Astrocyte of the cerebellum (primary cell): ENCODE data around the gene MYRF.

Experiments
- DNase-seq: peaks from one replicate; pipeline ENCODE4 v3.0.0-alpha.2; 2011; ENCODE audit warnings: low read depth
- H3K4me3 ChIP-seq: 2 replicates; pipeline ENCODE4 v1.5.1; 2011; ENCODE audit warnings: mild to moderate bottlenecking, low read depth, low read length, moderate library complexity
- in situ Hi-C: cut with HindIII; loops from 2 replicates; pipeline ENCODE4 v1.10.0; 2017; ENCODE audit warnings: low sequenced_read_pairs
- TF ChIP-seq, protein P1 (sequence below): IDR thresholded peaks from 2 replicates; pipeline ENCODE4 v1.5.1; 2012; ENCODE audit warnings: low read length, low read depth, moderate library complexity, mild to moderate bottlenecking; ENCODE audit errors: missing control alignments

MYRF gene

GRCh38 chr11:61762223-61762615, 9.8 kb downstream of the MYRF start:
- in situ Hi-C loops = no loop called here
- DNase-seq = no peak
- TF ChIP-seq, protein P1, sequence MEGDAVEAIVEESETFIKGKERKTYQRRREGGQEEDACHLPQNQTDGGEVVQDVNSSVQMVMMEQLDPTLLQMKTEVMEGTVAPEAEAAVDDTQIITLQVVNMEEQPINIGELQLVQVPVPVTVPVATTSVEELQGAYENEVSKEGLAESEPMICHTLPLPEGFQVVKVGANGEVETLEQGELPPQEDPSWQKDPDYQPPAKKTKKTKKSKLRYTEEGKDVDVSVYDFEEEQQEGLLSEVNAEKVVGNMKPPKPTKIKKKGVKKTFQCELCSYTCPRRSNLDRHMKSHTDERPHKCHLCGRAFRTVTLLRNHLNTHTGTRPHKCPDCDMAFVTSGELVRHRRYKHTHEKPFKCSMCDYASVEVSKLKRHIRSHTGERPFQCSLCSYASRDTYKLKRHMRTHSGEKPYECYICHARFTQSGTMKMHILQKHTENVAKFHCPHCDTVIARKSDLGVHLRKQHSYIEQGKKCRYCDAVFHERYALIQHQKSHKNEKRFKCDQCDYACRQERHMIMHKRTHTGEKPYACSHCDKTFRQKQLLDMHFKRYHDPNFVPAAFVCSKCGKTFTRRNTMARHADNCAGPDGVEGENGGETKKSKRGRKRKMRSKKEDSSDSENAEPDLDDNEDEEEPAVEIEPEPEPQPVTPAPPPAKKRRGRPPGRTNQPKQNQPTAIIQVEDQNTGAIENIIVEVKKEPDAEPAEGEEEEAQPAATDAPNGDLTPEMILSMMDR = no peak
- H3K4me3 ChIP-seq = no peak overlapping the region

- in situ Hi-C loops = no loop called here
- no peak overlapping the region for H3K4me3 ChIP-seq
- TF ChIP-seq, protein P1 = no peak
- DNase-seq = no peak
Measured at GRCh38 chr11:61762798-61763197, 10.4 kb downstream of the MYRF start.

DNA sequence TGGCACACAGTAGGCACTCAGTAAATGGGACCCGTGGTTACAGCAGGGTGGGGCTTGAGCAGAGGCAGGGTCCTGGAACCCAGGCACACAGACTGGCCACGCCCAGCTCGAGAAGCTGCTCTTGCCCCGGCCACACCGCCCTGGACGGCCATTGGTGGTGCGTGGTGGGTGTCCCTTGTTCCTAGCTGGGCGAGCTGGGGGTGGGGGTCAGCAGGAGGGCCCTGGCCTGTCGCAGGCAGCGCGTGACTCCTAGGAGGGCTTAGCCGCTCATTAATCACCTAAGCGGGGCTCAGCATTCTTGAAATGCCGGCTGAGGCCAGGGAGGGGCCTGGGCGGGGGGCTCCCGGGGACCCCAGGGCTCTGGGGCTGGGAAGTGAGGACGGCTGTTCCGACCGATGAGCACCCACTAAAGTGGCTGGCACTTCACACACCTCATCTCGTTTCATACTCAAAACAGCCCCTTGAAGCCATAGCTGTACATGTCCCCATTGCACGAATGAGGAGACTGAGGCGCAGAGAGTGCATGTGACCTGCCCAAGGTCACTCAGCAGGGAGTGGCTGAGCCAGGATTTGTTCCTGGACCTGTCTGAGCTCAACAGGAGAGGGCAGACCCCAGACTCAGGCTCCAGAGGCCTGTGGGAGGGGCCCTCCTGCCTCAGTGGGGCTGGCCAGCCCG, 11.6 kb downstream of the MYRF start:
- in situ Hi-C loops = no loop called here
- DNase-seq = no peak
- H3K4me3 ChIP-seq = no peak overlapping the region
- TF ChIP-seq, protein P1 = no peak

- in situ Hi-C loops = no loop called here
- H3K4me3 ChIP-seq = no peak overlapping the region
- no peak for DNase-seq
- TF ChIP-seq, protein P1 = peak; percentile 6
Measured at GRCh38 chr11:61764606-61765260, 12.3 kb downstream of the MYRF start.

DNA sequence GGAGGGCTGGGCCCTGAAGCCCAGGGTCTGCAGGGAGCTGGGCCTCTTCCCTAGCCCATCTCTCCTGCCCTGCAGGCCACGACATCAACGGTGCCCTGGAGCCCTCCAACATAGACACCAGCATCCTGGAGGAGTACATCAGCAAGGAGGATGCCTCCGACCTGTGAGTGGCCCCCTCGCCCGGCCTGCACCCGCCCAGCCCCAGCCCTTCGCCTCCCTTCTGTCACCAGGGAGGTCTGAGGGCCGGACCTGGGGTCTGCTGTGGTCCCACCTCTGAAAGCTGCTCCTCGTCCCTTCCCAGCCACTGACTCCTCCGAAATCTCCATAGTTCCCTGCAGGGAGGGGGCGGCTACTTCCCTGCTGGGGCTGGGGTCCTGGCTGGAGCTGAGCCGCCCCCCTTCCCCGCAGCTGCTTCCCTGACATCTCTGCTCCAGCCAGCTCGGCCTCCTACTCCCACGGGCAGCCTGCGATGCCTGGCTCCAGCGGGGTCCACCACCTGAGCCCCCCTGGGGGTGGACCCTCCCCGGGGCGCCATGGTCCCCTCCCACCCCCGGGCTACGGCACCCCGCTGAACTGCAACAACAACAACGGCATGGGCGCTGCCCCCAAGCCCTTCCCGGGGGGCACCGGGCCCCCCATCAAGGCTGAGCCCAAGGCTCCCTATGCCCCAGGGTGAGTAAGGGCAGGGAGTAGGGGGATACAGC, 13.3 kb downstream of the MYRF start:
- no peak for DNase-seq
- no peak overlapping the region for H3K4me3 ChIP-seq
- TF ChIP-seq, protein P1 = no peak
- in situ Hi-C loops = no loop called here

- DNase-seq = no peak
- TF ChIP-seq, protein P1 = no peak
- H3K4me3 ChIP-seq = no peak overlapping the region
- in situ Hi-C loops = no loop called here
Measured at GRCh38 chr11:61766353-61766841, 14.0 kb downstream of the MYRF start.
